8988T (cell line): Measurements from ENCODE around the gene CTNND2.

Experiments used
- DNase-seq: peaks from one replicate; pipeline ENCODE4 v3.0.0; 2011

The CTNND2 gene

GRCh38 chr5:11510889-11511288 lies 393.4 kb downstream of the CTNND2 start:
- no peak for DNase-seq

GRCh38 chr5:11509793-11510192 lies 394.5 kb downstream of the CTNND2 start:
- no peak for DNase-seq

GRCh38 chr5:11507156-11507910 lies 396.9 kb downstream of the CTNND2 start:
- DNase-seq, result no peak

- no peak for DNase-seq
Observed at GRCh38 chr5:11504886-11505193, 399.4 kb downstream of the CTNND2 start.

GRCh38 chr5:11504065-11504885 lies 400.0 kb downstream of the CTNND2 start:
- DNase-seq, result no peak

- no peak for DNase-seq
Observed at GRCh38 chr5:11502783-11503182, 401.5 kb downstream of the CTNND2 start.

GRCh38 chr5:11497651-11498050 lies 406.6 kb downstream of the CTNND2 start:
- no peak for DNase-seq

GRCh38 chr5:11496137-11496719 lies 408.0 kb downstream of the CTNND2 start:
- DNase-seq, result no peak

- no peak for DNase-seq
Observed at GRCh38 chr5:11494340-11494739, 409.9 kb downstream of the CTNND2 start.

- DNase-seq, result no peak
Observed at GRCh38 chr5:11491404-11492075, 412.7 kb downstream of the CTNND2 start.

- no peak for DNase-seq
Observed at GRCh38 chr5:11483630-11484029, 420.6 kb downstream of the CTNND2 start.

GRCh38 chr5:11482011-11482410 lies 422.2 kb downstream of the CTNND2 start:
- DNase-seq, result no peak

- no peak for DNase-seq
Observed at GRCh38 chr5:11477786-11478185, 426.5 kb downstream of the CTNND2 start.

GRCh38 chr5:11476866-11477265 lies 427.4 kb downstream of the CTNND2 start:
- no peak for DNase-seq

- DNase-seq, result no peak
Observed at GRCh38 chr5:11468334-11469039, 435.8 kb downstream of the CTNND2 start.

GRCh38 chr5:11467588-11467987 lies 436.7 kb downstream of the CTNND2 start:
- no peak for DNase-seq

- no peak for DNase-seq
Observed at GRCh38 chr5:11459716-11460115, 444.5 kb downstream of the CTNND2 start.

GRCh38 chr5:11455505-11455904 lies 448.7 kb downstream of the CTNND2 start:
- no peak for DNase-seq

- DNase-seq, result no peak
Observed at GRCh38 chr5:11452852-11453251, 451.4 kb downstream of the CTNND2 start.

GRCh38 chr5:11449966-11450365 lies 454.3 kb downstream of the CTNND2 start:
- DNase-seq, result no peak

- no peak for DNase-seq
Observed at GRCh38 chr5:11449217-11449616, 455.0 kb downstream of the CTNND2 start.

GRCh38 chr5:11443831-11444230 lies 460.4 kb downstream of the CTNND2 start:
- DNase-seq, result no peak

GRCh38 chr5:11432116-11432515 lies 472.1 kb downstream of the CTNND2 start:
- DNase-seq, result no peak
